DMS 273 (cell line): ENCODE measurements around the gene DUOXA1.
"Not testable (repeated sequence)": the region's sequence is repeated elsewhere in the genome, so short reads cannot be mapped to it uniquely, and the experiment has no call there.

Experiments used
- DNase-seq: peaks from one replicate; lab custom pipeline; 2025; ENCODE audit not compliant: unreplicated experiment; lab: John Stamatoyannopoulos, UW

DUOXA1 gene

GRCh38 chr15:45093013-45093412 lies 36.7 kb downstream of the DUOXA1 start:
- DNase-seq: no peak

- no peak for DNase-seq
Measured at GRCh38 chr15:45091576-45091975, 38.1 kb downstream of the DUOXA1 start.

- DNase-seq: no peak
Measured at GRCh38 chr15:45091161-45091560, 38.5 kb downstream of the DUOXA1 start.

- no peak for DNase-seq
Measured at GRCh38 chr15:45089712-45090373, 39.8 kb downstream of the DUOXA1 start.

- DNase-seq: no peak
Measured at GRCh38 chr15:45088801-45089711, 40.6 kb downstream of the DUOXA1 start.

- peak; percentile 18 for DNase-seq
Measured at GRCh38 chr15:45087513-45087912, 42.2 kb downstream of the DUOXA1 start.

DNA sequence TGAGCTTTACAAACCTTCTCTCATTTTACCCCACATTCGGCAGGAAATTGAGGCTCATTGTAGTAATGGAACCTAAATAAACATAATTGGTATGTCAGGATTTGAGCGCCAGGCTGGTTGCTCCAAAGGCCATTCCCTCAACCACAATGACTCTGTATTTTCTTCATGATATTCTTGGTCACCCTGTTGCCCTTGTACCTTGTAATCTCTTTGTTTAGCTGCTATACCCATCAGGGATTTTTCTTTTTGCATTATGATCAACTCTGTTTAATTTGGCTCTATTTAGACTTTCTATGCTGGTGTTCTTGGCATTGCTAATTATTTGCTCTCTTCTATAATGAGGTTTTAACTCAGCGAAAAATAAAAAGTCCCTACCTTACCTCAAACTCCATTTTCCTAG lies 45.5 kb downstream of the DUOXA1 start:
- no peak for DNase-seq

GRCh38 chr15:45083223-45083622 lies 46.5 kb downstream of the DUOXA1 start:
- no peak for DNase-seq

GRCh38 chr15:45082412-45082811 lies 47.3 kb downstream of the DUOXA1 start:
- not testable (repeated sequence) for DNase-seq

GRCh38 chr15:45080593-45080992 lies 49.1 kb downstream of the DUOXA1 start:
- not testable (repeated sequence) for DNase-seq

- DNase-seq: not testable (repeated sequence)
Measured at GRCh38 chr15:45079628-45080246, 49.9 kb downstream of the DUOXA1 start.

DNA sequence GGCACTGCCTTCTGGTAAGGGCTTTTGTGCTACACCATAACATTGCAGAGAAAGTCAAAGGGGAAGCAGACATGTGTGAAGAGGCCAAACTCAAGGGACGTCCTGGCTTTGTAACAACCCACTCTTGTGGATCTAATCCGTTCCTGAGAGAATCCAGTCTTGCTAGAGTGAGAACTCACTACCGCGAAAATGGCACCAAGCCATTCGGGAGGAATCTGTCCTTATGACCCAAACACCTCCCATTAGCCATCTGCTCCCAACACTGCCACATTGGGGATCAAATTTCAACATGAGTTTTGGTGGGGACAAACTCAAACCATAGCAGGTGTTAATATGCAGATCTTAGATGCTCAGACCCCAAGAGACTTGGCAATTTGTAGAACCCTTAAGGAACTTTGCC lies 50.5 kb downstream of the DUOXA1 start:
- peak; percentile 86 for DNase-seq

DNA sequence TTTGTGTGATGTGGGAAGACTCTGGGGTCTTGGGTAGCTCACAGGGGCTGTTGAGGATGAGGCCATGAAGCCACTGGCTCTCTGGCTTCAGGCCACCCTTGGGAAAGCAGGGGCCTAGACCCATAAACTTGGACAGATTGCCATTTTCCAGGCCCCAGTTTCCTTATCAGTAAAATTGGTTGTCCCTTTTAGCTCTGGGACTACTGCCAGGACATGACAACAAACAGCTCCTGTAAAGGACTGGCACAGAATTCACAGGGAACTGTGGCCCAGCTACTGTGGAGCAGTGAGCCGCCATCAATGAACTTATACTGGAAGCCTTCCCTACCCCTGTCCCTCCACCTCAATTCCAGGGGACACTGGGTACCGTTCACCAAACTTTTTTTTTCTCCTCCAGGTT lies 52.3 kb downstream of the DUOXA1 start:
- DNase-seq: peak; percentile 13

DNA sequence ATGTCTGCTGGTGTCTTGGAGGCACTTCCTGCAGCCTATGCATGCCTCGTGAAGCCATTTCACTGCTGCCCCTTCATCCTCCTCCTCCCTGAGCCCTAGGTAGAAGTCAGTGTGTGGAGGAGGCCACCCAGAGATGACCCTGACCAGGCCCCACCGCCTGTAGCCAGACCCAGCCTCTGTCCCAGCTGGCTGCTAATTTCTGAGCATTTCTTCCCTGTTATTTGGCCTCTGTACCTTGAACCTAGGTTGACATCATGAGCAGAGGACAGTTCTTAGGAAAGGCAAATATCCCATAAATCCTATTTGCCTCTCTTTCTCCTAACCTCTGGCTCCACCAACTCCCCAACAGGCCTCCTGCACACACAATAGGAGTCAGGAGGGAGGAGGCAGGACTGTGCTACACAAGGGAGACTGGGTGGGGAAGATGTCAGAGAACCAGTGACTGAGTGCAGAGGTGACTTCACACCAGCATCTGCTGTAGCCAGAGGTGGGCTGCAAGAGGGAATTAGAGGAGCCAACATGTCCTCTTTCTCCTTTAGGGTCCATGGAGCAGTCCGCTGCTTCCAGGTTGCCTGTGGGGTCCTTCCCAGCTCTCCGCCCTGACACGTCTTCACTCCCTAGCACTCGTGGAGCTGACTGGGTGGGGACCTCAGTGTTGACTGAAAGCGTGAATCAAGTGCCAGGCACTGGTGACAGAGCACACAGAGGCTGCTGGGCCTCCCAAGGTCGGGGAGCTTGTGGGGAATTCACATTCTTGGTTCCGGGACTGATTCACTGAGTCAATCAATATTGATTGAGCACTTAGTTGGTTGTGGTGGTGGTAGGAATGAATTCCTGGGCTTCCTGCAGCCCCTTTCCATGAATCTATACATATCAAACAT lies 54.0 kb downstream of the DUOXA1 start:
- DNase-seq: not testable (repeated sequence)

DNA sequence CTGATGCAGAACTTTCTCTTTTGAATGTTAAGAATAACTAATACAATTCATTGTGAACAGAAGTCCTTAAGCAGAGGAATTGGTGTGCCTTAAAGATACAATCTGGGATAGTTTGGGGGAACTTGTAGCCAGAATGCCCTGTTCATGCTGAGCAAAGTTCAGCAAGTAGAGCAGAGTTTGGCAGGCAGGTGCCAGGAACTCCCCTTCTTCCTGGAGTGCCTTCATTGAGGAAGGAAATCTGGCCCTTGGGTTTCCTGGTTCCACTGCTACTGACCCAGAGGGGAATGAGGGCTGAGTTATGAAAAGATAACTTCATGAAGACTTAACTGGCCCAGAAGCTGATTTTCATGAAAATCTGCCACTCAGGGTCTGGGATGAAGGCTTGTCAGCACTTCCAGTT lies 56.1 kb downstream of the DUOXA1 start:
- DNase-seq: not testable (repeated sequence)

DNA sequence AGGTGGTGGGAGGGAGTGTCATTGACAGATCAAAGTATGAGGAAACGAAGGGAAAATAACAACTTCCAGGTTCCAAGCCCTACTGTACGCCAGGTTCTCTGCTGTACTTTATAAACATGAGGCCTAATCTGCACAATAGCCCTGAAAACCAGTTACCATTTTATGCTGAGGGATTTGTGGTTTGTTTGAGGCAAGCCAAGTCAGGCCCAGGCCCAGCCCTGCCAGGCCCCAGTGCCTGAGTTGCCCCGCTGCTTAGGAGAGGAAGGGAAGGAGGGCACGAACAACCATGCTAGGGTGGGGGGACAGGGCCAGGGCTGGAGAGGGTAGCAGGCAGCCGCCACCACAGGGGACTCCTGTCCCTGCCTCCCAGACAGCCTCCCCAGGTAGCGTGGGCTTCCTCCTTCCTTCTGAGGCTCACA lies 59.7 kb downstream of the DUOXA1 start:
- DNase-seq: not testable (repeated sequence)
